Measurements from ENCODE around the gene GATA2. TPM values are rescaled to one million over a fixed set of nuclear protein-coding genes. Genes with fewer than 3 reads are reported as not detected.

Gene GATA2
- total RNA-seq, 1 donor from 2014 or later, result not detected

GRCh38 chr3:128439226-128439625, 53.8 kb downstream of the GATA2 start:
- no peaks in the 10 kb centered on the region for H3K36me3 Mint-ChIP-seq (ENCODE audit: low read depth)
- intact Hi-C loops (cut with micrococcal nuclease), result no loop called here
- peaks cover 35% of the 10 kb centered on the region for H3K27me3 Mint-ChIP-seq
- POLR2A ChIA-PET, result no interaction called here
- no peaks in the 10 kb centered on the region for H3K9me3 Mint-ChIP-seq
- no peaks in the 10 kb centered on the region for H3K4me1 Mint-ChIP-seq
- H3K27ac Mint-ChIP-seq, result no peak overlapping the region
- no peak for TF ChIP-seq CTCF (IDR thresholded peaks at IDR 0.05)
- no peak overlapping the region for H3K4me3 Mint-ChIP-seq
- CTCF ChIA-PET, result no interaction called here
- ATAC-seq (ENCODE audit: low read depth) (no peak), DNase-seq (no peak)

GRCh38 chr3:128438488-128439072, 54.4 kb downstream of the GATA2 start:
- no peak for ATAC-seq (ENCODE audit: low read depth)
- intact Hi-C loops (cut with micrococcal nuclease), result no loop called here

GRCh38 chr3:128436214-128436613, 56.8 kb downstream of the GATA2 start:
- DNase-seq, result no peak
- POLR2A ChIA-PET, result interaction anchor here (0.5 kb wide), 1 partner anchor 15 kb away, joined by 3 read pairs; no protein-coding TSS in a partner anchor
- Mint-ChIP-seq H3K9me3 (no peaks in the 10 kb centered on the region), H3K4me1 (peaks cover 7% of the 10 kb centered on the region), H3K27ac (no peak overlapping the region), H3K4me3 (no peak overlapping the region), H3K36me3 (ENCODE audit: low read depth) (no peaks in the 10 kb centered on the region), H3K27me3 (peaks cover 54% of the 10 kb centered on the region)
- intact Hi-C loops (cut with micrococcal nuclease), result no loop called here
- CTCF ChIA-PET, result no interaction called here
- no peak for TF ChIP-seq CTCF (IDR thresholded peaks at IDR 0.05)
- ATAC-seq (ENCODE audit: low read depth), result no peak

More at GRCh38 chr3:128438488-128439072, 54.4 kb downstream of the GATA2 start:
- CTCF ChIA-PET, result no interaction called here
- Mint-ChIP-seq H3K4me3 (no peak overlapping the region), H3K4me1 (no peaks in the 10 kb centered on the region), H3K9me3 (no peaks in the 10 kb centered on the region), H3K27ac (no peak overlapping the region), H3K27me3 (peaks cover 38% of the 10 kb centered on the region), H3K36me3 (ENCODE audit: low read depth) (no peaks in the 10 kb centered on the region)
- DNase-seq, result no peak
- no peak for TF ChIP-seq CTCF (IDR thresholded peaks at IDR 0.05)
- POLR2A ChIA-PET, result no interaction called here

GRCh38 chr3:128435561-128435960, 57.4 kb downstream of the GATA2 start:
- intact Hi-C loops (cut with micrococcal nuclease), result no loop called here
- ChIA-PET POLR2A (interaction anchor here (0.5 kb wide), 1 partner anchor 15 kb away, joined by 3 read pairs; no protein-coding TSS in a partner anchor), CTCF (no interaction called here)
- Mint-ChIP-seq H3K27me3 (peaks cover 58% of the 10 kb centered on the region), H3K4me1 (peaks cover 7% of the 10 kb centered on the region), H3K9me3 (no peaks in the 10 kb centered on the region), H3K36me3 (ENCODE audit: low read depth) (no peaks in the 10 kb centered on the region), H3K27ac (no peak overlapping the region), H3K4me3 (no peak overlapping the region)
- no peak for DNase-seq
- no peak for TF ChIP-seq CTCF (IDR thresholded peaks at IDR 0.05)
- no peak for ATAC-seq (ENCODE audit: low read depth)

- Mint-ChIP-seq H3K9me3 (no peaks in the 10 kb centered on the region), H3K27ac (no peak overlapping the region), H3K4me3 (no peak overlapping the region), H3K4me1 (peaks cover 7% of the 10 kb centered on the region), H3K36me3 (ENCODE audit: low read depth) (no peaks in the 10 kb centered on the region), H3K27me3 (peaks cover 55% of the 10 kb centered on the region)
- TF ChIP-seq CTCF (IDR thresholded peaks at IDR 0.05), result no peak
- DNase-seq (no peak), ATAC-seq (ENCODE audit: low read depth) (no peak)
- intact Hi-C loops (cut with micrococcal nuclease), result no loop called here
- ChIA-PET CTCF (no interaction called here), POLR2A (no interaction called here)
These were observed 57.9 kb downstream of the GATA2 start for GRCh38 chr3:128435058-128435457.

Measured in activated B cell treated with CpG ODN at 0.5 μM for 24 hours (primary cell).